NT2/D1 (cell line): ENCODE results near the gene HTT-AS.
"Not testable (repeated sequence)": the region's sequence is repeated elsewhere in the genome, so short reads cannot be mapped to it uniquely, and the experiment has no call there.

Experiments
- DNase-seq: peaks from one replicate; pipeline ENCODE4 v3.0.0-alpha.2; 2011; ENCODE audit warnings: low read depth, low spot score
- H3K27me3 ChIP-seq: 2 replicates; pipeline ENCODE4 v1.6.0; 2011; ENCODE audit warnings: mild to moderate bottlenecking; ENCODE audit not compliant: insufficient read length, insufficient read depth
- H3K36me3 ChIP-seq: 2 replicates; pipeline ENCODE4 v1.6.1; 2011; ENCODE audit warnings: mild to moderate bottlenecking, low read length, mixed read lengths; ENCODE audit not compliant: insufficient read depth, insufficient read length
- H3K4me1 ChIP-seq: 2 replicates; pipeline ENCODE4 v1.5.1; 2011; ENCODE audit not compliant: insufficient read depth, insufficient read length
- H3K4me3 ChIP-seq: 2 replicates; pipeline ENCODE4 v1.5.1; 2011; ENCODE audit warnings: low read depth; ENCODE audit not compliant: insufficient read length
- H3K9ac ChIP-seq: 2 replicates; pipeline ENCODE4 v1.6.0; 2011; ENCODE audit warnings: low read depth; ENCODE audit not compliant: insufficient read length
- H3K9me3 ChIP-seq: 2 replicates; pipeline ENCODE4 v1.5.1; 2011; ENCODE audit warnings: mild to moderate bottlenecking, low read length; ENCODE audit not compliant: insufficient read depth
- SUZ12 ChIP-seq: IDR thresholded peaks from 2 replicates; pipeline ENCODE4 v1.6.1; 2011; ENCODE audit not compliant: insufficient read length, insufficient read depth; ENCODE audit errors: extremely low read depth
- YY1 ChIP-seq: IDR thresholded peaks from 2 replicates; pipeline ENCODE4 v1.6.1; 2011; ENCODE audit not compliant: insufficient read length, insufficient read depth
- ZNF274 ChIP-seq: IDR thresholded peaks from 2 replicates; pipeline ENCODE4 v1.6.1; 2011; ENCODE audit warnings: mild to moderate bottlenecking, low read depth, low read length

Gene HTT-AS

GRCh38 chr4:3107691-3108121, 33.4 kb upstream of the HTT-AS start:
- no peak overlapping the region for H3K9ac ChIP-seq
- H3K36me3 ChIP-seq: peaks cover 78% of the 10 kb centered on the region
- H3K27me3 ChIP-seq: no peaks in the 10 kb centered on the region
- TF ChIP-seq YY1 (no peak), ZNF274 (no peak), SUZ12 (no peak)
- no peak for DNase-seq
- 0 out of 2 replicates have a peak, but pooled peaks cover 2% of the 10 kb centered on the region for H3K9me3 ChIP-seq
- no peak overlapping the region for H3K4me3 ChIP-seq
- H3K4me1 ChIP-seq: peaks cover 6% of the 10 kb centered on the region

DNA sequence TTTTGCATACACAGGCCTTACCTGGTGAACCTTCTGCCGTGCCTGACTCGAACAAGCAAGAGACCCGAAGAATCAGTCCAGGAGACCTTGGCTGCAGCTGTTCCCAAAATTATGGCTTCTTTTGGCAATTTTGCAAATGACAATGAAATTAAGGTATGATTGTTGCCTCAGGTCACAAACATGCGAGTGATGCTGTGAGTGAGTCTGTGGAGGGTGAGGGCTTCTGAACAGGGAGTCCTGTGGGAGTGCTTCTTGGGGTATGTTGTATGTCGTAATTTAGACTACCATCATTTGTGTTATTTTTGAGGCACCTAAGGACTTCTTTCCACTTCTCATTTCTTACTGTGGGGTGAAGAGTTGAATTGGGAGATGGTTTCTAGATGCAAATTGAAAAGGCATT, 32.9 kb upstream of the HTT-AS start:
- Histone ChIP-seq H3K36me3 (peaks cover 78% of the 10 kb centered on the region), H3K4me1 (peaks cover 6% of the 10 kb centered on the region), H3K9ac (no peak overlapping the region), H3K4me3 (no peak overlapping the region), H3K27me3 (no peaks in the 10 kb centered on the region), H3K9me3 (no peaks in the 10 kb centered on the region)
- no peak for DNase-seq
- no peak for TF ChIP-seq ZNF274

DNA sequence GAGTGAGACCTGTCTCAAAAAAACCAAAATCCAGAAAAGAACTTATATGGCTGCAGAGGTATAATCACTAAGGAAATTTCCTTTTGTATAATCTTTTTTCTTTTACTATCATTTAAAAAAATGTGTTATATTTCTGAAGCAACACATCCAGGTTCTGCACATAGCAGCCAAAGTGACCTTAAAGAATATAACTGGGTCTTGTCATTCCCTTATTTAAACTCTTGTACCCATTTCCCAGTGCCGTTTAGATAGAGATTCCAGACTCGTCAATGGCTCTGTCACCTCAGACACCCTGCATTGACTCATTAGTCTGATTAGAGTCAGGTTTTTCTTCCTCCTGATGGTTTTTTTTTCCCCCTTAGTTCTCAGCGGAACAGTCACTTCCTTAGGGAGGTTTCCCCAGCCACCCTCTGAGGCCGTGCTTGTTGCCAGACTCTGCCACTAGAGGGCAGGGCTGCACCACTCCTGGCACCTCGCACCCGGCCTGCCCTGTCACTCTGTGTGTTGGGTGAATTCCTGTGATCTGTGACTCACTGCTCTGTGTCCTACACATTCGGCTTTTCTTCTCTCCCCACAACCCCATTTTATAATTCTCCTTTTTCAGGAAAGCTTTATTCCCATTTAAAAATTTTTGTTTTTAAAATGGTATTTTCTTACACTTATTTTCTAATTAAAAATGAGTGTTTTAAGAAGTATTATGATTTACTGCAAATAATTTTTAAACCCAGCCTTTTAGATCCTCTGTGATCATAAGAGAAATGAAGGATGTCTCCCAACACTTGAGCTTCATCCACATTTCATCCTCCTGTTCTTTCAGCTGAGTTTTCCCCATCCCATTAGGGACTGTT, 32.2 kb upstream of the HTT-AS start:
- Histone ChIP-seq H3K27me3 (no peaks in the 10 kb centered on the region), H3K9ac (no peak overlapping the region), H3K4me3 (no peak overlapping the region), H3K36me3 (peaks cover 78% of the 10 kb centered on the region), H3K9me3 (no peaks in the 10 kb centered on the region), H3K4me1 (peaks cover 6% of the 10 kb centered on the region)
- TF ChIP-seq YY1 (no peak), ZNF274 (no peak), SUZ12 (no peak)
- peak; percentile 84 for DNase-seq

GRCh38 chr4:3098346-3098745, 24.0 kb upstream of the HTT-AS start:
- Histone ChIP-seq H3K9ac (no peak overlapping the region), H3K27me3 (no peaks in the 10 kb centered on the region), H3K4me1 (no peaks in the 10 kb centered on the region), H3K4me3 (no peak overlapping the region), H3K36me3 (peaks cover 69% of the 10 kb centered on the region), H3K9me3 (peaks cover 10% of the 10 kb centered on the region)
- DNase-seq: no peak
- TF ChIP-seq SUZ12: no peak
- no peak for TF ChIP-seq YY1
- no peak for TF ChIP-seq ZNF274

- TF ChIP-seq ZNF274 (no peak), SUZ12 (no peak), YY1 (no peak)
- DNase-seq: no peak
- peaks cover 69% of the 10 kb centered on the region for H3K36me3 ChIP-seq
- no peaks in the 10 kb centered on the region for H3K4me1 ChIP-seq
- peaks cover 23% of the 10 kb centered on the region for H3K9me3 ChIP-seq
- no peaks in the 10 kb centered on the region for H3K27me3 ChIP-seq
- no peak overlapping the region for H3K4me3 ChIP-seq
- H3K9ac ChIP-seq: no peak overlapping the region
These were observed 21.9 kb upstream of the HTT-AS start for GRCh38 chr4:3096202-3096601.

DNA sequence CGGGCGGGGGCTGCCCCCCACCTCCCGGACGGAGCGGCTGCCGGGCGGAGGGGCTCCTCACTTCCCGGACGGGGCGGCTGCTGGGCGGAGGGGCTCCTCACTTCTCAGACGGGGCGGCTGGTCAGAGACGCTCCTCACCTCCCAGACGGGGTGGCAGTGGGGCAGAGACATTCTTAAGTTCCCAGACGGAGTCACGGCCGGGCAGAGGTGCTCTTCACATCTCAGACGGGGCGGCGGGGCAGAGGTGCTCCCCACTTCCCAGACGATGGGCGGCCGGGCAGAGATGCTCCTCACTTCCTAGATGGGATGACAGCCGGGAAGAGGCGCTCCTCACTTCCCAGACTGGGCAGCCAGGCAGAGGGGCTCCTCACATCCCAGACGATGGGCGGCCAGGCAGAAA, 20.4 kb upstream of the HTT-AS start:
- not testable (repeated sequence) for H3K9ac ChIP-seq, H3K4me1 ChIP-seq, H3K4me3 ChIP-seq, DNase-seq, H3K27me3 ChIP-seq
- peaks cover 23% of the 10 kb centered on the region for H3K9me3 ChIP-seq
- H3K36me3 ChIP-seq: peaks cover 69% of the 10 kb centered on the region

DNA sequence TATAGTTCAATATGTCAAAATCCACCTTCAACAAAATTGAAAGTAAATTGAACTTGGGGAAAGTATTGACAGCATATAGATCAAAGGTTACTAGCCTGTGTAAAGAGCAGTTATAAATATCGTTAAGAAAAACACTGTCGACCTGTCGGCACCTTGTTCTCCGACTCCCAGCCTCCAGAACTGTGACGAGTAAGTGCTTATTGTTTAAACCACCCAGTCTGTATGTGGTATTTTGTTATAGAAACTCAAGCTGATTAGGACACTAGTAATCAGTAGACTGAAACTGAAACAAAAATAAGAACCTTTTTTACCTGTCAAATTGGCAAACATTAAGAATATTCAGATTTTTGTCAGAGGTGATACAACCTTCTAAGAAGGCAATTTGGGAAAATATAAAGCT, 17.1 kb upstream of the HTT-AS start:
- Histone ChIP-seq H3K9ac (no peak overlapping the region), H3K4me1 (no peaks in the 10 kb centered on the region), H3K4me3 (no peak overlapping the region), H3K27me3 (no peaks in the 10 kb centered on the region), H3K9me3 (peaks cover 23% of the 10 kb centered on the region), H3K36me3 (peaks cover 72% of the 10 kb centered on the region)
- TF ChIP-seq YY1 (no peak), SUZ12 (no peak), ZNF274 (no peak)
- DNase-seq: no peak
